Kidney (tissue), 14 donors: ENCODE measurements around the gene NIPBL. TPM values are rescaled to one million over a fixed set of nuclear protein-coding genes. Genes with fewer than 3 reads are reported as not detected.
"Not testable (repeated sequence)": the region's sequence is repeated elsewhere in the genome, so short reads cannot be mapped to it uniquely, and the experiment has no call there.

Experiments
- DNase-seq, 5 donors: peaks; one replicate each; pipeline ENCODE4 v3.0.0-alpha.2; 2013 to 2020
- FAIRE-seq: peaks from 2 replicates; lab custom pipeline; 2012; peaks lifted over from hg19 to GRCh38; lab: Jason Lieb, UNC
- H3K27ac ChIP-seq, 2 donors: one replicate each; pipeline ENCODE4 v1.7.0; 2013; ENCODE audit warnings: low read depth in 2 of 2, low read length in 2 of 2, inconsistent platforms in 1 of 2
- H3K27me3 ChIP-seq: one replicate; pipeline ENCODE4 v1.7.1; 2013; ENCODE audit warnings: low read length, inconsistent platforms; ENCODE audit not compliant: control insufficient read depth, insufficient read depth
- H3K36me3 ChIP-seq, 3 donors: one replicate each; pipeline versions ENCODE4 v1.7.0 to v1.7.1; 2013; ENCODE audit warnings: low read length in 3 of 3, control low read depth in 1 of 3, inconsistent platforms in 1 of 3; ENCODE audit not compliant: insufficient read depth in 3 of 3, control insufficient read depth in 2 of 3
- H3K4me1 ChIP-seq, 3 donors: one replicate each; pipeline versions ENCODE4 v1.7.0 to v1.7.1; 2013; ENCODE audit warnings: low read length in 3 of 3, inconsistent platforms in 1 of 3, low read depth in 1 of 3; ENCODE audit not compliant: control insufficient read depth in 2 of 3, insufficient read depth in 2 of 3
- H3K4me3 ChIP-seq, 3 donors: one replicate each; pipeline versions ENCODE4 v1.7.0 to v1.8.1; 2013; ENCODE audit warnings: low read length in 3 of 3, control low read depth in 1 of 3, inconsistent platforms in 1 of 3
- H3K9ac ChIP-seq, 3 donors: one replicate each; pipeline versions ENCODE4 v1.7.0 to v1.7.1; 2013; ENCODE audit warnings: low read length in 3 of 3, control low read depth in 1 of 3, inconsistent platforms in 1 of 3
- H3K9me3 ChIP-seq, 3 donors: one replicate each; pipeline versions ENCODE4 v1.7.0 to v1.7.1; 2013; ENCODE audit warnings: low read length in 3 of 3, control low read depth in 1 of 3, inconsistent platforms in 1 of 3; ENCODE audit not compliant: control insufficient read depth in 2 of 3, insufficient read depth in 1 of 3
- CTCF ChIP-seq: IDR thresholded peaks from 3 replicates; pipeline ENCODE4 v1.5.1; 2012; ENCODE audit warnings: mild to moderate bottlenecking, moderate library complexity, borderline replicate concordance; ENCODE audit not compliant: insufficient read depth; ENCODE audit errors: extremely low read depth
- intact Hi-C: fragments of 100-400 bp; cut with DNase I; formaldehyde crosslinking; loops from one replicate; pipeline ENCODE4 v1.11.1; 2022
- polyA plus RNA-seq: library from polyadenylated mRNA; stranded (reverse); fragments of 350-450 nt; fragmentation: Illumina TruSeq; extraction: RNeasy Lipid Tissue Mini Kit (QIAGEN cat#74804); gene quantifications from one replicate; pipeline ENCODE4 v1.2.3, GENCODE V29; 2014; ENCODE audit warnings: low read depth, low replicate concordance; ENCODE audit not compliant: insufficient read depth
- total RNA-seq: library from RNA; stranded (reverse); fragmentation: NEBNext Ultra II Directional; extraction: Animal tissue kit (Norgen Biotek cat#: 25700); gene quantifications from one replicate; pipeline ENCODE4 v1.2.1, GENCODE V29; 2021
- donor health status: control.
- donor health status: control.
- donor health status: control.
- donor health status: control.
- donor health status: control.
- donor health status: DM: yes; HTN: yes; CAD: no.
- donor health status: Normal renal cell carcinoma (clear cell type).

The NIPBL gene
- total and polyA plus RNA-seq, 2 donors from 2014 or later = 12.4 to 65.5 TPM

GRCh38 chr5:36900283-36900682, 23.7 kb downstream of the NIPBL start:
- intact Hi-C loops = no loop called here
- FAIRE-seq (no peak), DNase-seq (no peak)
- Histone ChIP-seq H3K9me3 (peaks cover 0 to 6% (median 2%) of the 10 kb centered on the region in 3 donors), H3K27ac (no peak overlapping the region), H3K36me3 (no peaks in the 10 kb centered on the region), H3K9ac (no peak overlapping the region), H3K27me3 (no peaks in the 10 kb centered on the region), H3K4me3 (no peak overlapping the region), H3K4me1 (peaks cover 0 to 4% (median 0%) of the 10 kb centered on the region in 3 donors)
- no peak for TF ChIP-seq CTCF

GRCh38 chr5:36901077-36901476, 24.5 kb downstream of the NIPBL start:
- H3K27me3 ChIP-seq, intact Hi-C loops, H3K4me1 ChIP-seq, H3K36me3 ChIP-seq, DNase-seq, H3K9me3 ChIP-seq, H3K4me3 ChIP-seq, H3K27ac ChIP-seq, H3K9ac ChIP-seq, FAIRE-seq: not testable (repeated sequence)

GRCh38 chr5:36901856-36902255, 25.3 kb downstream of the NIPBL start:
- no peaks in the 10 kb centered on the region for H3K36me3 ChIP-seq
- intact Hi-C loops = no loop called here
- H3K4me1 ChIP-seq = peaks cover 0 to 4% (median 0%) of the 10 kb centered on the region in 3 donors
- DNase-seq = no peak
- TF ChIP-seq CTCF = no peak
- no peak overlapping the region for H3K4me3 ChIP-seq
- FAIRE-seq = no peak
- peaks cover 0 to 6% (median 2%) of the 10 kb centered on the region in 3 donors for H3K9me3 ChIP-seq
- no peak overlapping the region for H3K9ac ChIP-seq
- H3K27ac ChIP-seq = no peak overlapping the region
- H3K27me3 ChIP-seq = no peaks in the 10 kb centered on the region

- TF ChIP-seq CTCF = no peak
- H3K27ac ChIP-seq = no peak overlapping the region
- no peaks in the 10 kb centered on the region for H3K36me3 ChIP-seq
- H3K4me1 ChIP-seq = peaks cover 0 to 2% (median 0%) of the 10 kb centered on the region in 3 donors
- intact Hi-C loops = no loop called here
- H3K9ac ChIP-seq = no peak overlapping the region
- no peaks in the 10 kb centered on the region for H3K27me3 ChIP-seq
- H3K9me3 ChIP-seq = peaks cover 0 to 6% (median 2%) of the 10 kb centered on the region in 3 donors
- FAIRE-seq = no peak
- no peak overlapping the region for H3K4me3 ChIP-seq
- no peak for DNase-seq
Measured at GRCh38 chr5:36902353-36902752, 25.8 kb downstream of the NIPBL start.
